A204.1 (cell line): ENCODE data around the gene SSU72.
"Not testable (repeated sequence)": the region's sequence is repeated elsewhere in the genome, so short reads cannot be mapped to it uniquely, and the experiment has no call there.

Experiments
- FAIRE-seq: peaks from 2 replicates; lab custom pipeline; 2012; peaks lifted over from hg19 to GRCh38; lab: Jason Lieb, UNC

SSU72 gene

GRCh38 chr1:1495461-1495975 is 79.1 kb downstream of the SSU72 start:
- not testable (repeated sequence) for FAIRE-seq

GRCh38 chr1:1494311-1494710 is 80.4 kb downstream of the SSU72 start:
- FAIRE-seq: not testable (repeated sequence)
